ENCODE measurements around the gene DAPK2. TPM values are rescaled to one million over a fixed set of nuclear protein-coding genes. Genes with fewer than 3 reads are reported as not detected.

The DAPK2 gene
- total and polyA plus RNA-seq, 2 of the 4 experiments (the other 2 are of a cell fraction), result 0.34 to 0.36 TPM

GRCh38 chr15:63918317-63918672 lies 128.0 kb downstream of the DAPK2 start:
- H3K9me1 ChIP-seq (ENCODE audit: insufficient read depth, low read length), result no peaks in the 10 kb centered on the region; the same call in 1 of the 2 replicates
- no peak overlapping the region for H3K18ac ChIP-seq (ENCODE audit: low read depth, low read length)
- no peaks in the 10 kb centered on the region for H4K20me1 ChIP-seq (ENCODE audit: insufficient read depth, low read length)
- no peak overlapping the region for H3K4ac ChIP-seq (ENCODE audit: low read depth, low read length)
- no peak overlapping the region for H2AK9ac ChIP-seq (replicated peaks; ENCODE audit: low read depth, low read length, poor library complexity)
- no peak for TF ChIP-seq BHLHE40 (IDR thresholded peaks at IDR 0.05; ENCODE audit: low read depth, low read length)
- TF ChIP-seq, protein P1, sequence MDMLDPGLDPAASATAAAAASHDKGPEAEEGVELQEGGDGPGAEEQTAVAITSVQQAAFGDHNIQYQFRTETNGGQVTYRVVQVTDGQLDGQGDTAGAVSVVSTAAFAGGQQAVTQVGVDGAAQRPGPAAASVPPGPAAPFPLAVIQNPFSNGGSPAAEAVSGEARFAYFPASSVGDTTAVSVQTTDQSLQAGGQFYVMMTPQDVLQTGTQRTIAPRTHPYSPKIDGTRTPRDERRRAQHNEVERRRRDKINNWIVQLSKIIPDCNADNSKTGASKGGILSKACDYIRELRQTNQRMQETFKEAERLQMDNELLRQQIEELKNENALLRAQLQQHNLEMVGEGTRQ (IDR thresholded peaks at IDR 0.05; ENCODE audit: low read depth, low read length), result no peak
- no peak for TF ChIP-seq MAZ (IDR thresholded peaks at IDR 0.05; ENCODE audit: borderline replicate concordance, low read depth, low read length)
- no peak for TF ChIP-seq CEBPB (IDR thresholded peaks at IDR 0.05; ENCODE audit: low read depth, low read length)
- no peak for TF ChIP-seq RCOR1 (IDR thresholded peaks at IDR 0.05; ENCODE audit: insufficient replicate concordance, low read length)
- no peak overlapping the region for H2BK20ac ChIP-seq (ENCODE audit: low read depth, low read length)
- H3K14ac ChIP-seq (replicated peaks; ENCODE audit: low read depth, low read length), result no peak overlapping the region
- no TSS peak for BruUV-seq (replicated peaks)
- intact Hi-C loops (cut with micrococcal nuclease) (no loop called here), in situ Hi-C loops (cut with MboI; ENCODE audit: low sequenced_read_pairs) (no loop called here), dilution Hi-C loops (cut with HindIII; ENCODE audit: low sequenced_read_pairs, unreplicated experiment) (no loop called here)
- no peak overlapping the region for H4K8ac ChIP-seq (ENCODE audit: low read depth in 2 of 2, low read length in 2 of 2)
- peaks cover 8% of the 10 kb centered on the region for H3K27me3 ChIP-seq (ENCODE audit: control insufficient read depth, insufficient read depth, low read length)
- H2BK15ac ChIP-seq (ENCODE audit: low read depth, low read length), result no peak overlapping the region
- WGBS, 2 experiments (ENCODE audit: extremely low coverage in 2 of 2, insufficient read length in 1 of 2), result no CpG with 5 or more reads among the region's 6 CpGs
- ATAC-seq (ENCODE audit: low read depth), result no peak
- H3K9me3 ChIP-seq (ENCODE audit: control insufficient read depth, insufficient read depth, low read length), result no peaks in the 10 kb centered on the region
- H3K56ac ChIP-seq (ENCODE audit: extremely low read depth, insufficient read depth, low read length), result no peak overlapping the region
- ChIA-PET POLR2A (ENCODE audit: unreplicated experiment) (no interaction called here), CTCF (no interaction called here)
- no peak for DNase-seq
- H3K9ac ChIP-seq (ENCODE audit: low read depth, low read length), result no peak overlapping the region
- no peak overlapping the region for H2AFZ ChIP-seq (replicated peaks; ENCODE audit: low read length, poor library complexity)
- no peak overlapping the region for H2AK5ac ChIP-seq (ENCODE audit: low read depth, low read length)
- H2BK120ac ChIP-seq (ENCODE audit: low read depth, low read length), result no peak overlapping the region
- no peak overlapping the region for H4K5ac ChIP-seq (ENCODE audit: low read depth, low read length)
- H3K23ac ChIP-seq (ENCODE audit: low read depth, low read length), result no peak overlapping the region
- H3K4me3 ChIP-seq (ENCODE audit: insufficient read depth, low read depth, low read length), result no peak overlapping the region
- no peak overlapping the region for H3K4me2 ChIP-seq (ENCODE audit: low read depth, low read length)
- H3K79me1 ChIP-seq (ENCODE audit: low read depth in 1 of 2, low read length in 2 of 2), result no peaks in the 10 kb centered on the region
- no peak overlapping the region for H4K91ac ChIP-seq (ENCODE audit: insufficient read depth, low read depth, low read length)
- no peak overlapping the region for H2BK5ac ChIP-seq (ENCODE audit: low read depth, low read length, poor library complexity, severe bottlenecking)
- no peaks in the 10 kb centered on the region for H3K36me3 ChIP-seq (ENCODE audit: control insufficient read depth, insufficient read depth, low read length)
- peaks cover 7% of the 10 kb centered on the region; the same call in 1 of the 2 replicates for H3K4me1 ChIP-seq (ENCODE audit: control insufficient read depth, insufficient read depth, low read length)
- no peak overlapping the region for H3K27ac ChIP-seq (ENCODE audit: insufficient read depth, low read length)
